Nephron (organoid): ENCODE measurements around the gene ADAMTSL3.

ENCODE experiments used
- H3K27ac Mint-ChIP-seq, 3 experiments: 2 replicates each; pipeline ENCODE4 v1.8.0; 2020; ENCODE audit warnings: mixed read lengths in 3 of 3, mild to moderate bottlenecking in 2 of 3, moderate library complexity in 1 of 3
- H3K27me3 Mint-ChIP-seq: 2 replicates; pipeline ENCODE4 v1.8.0; 2021; ENCODE audit warnings: low read depth, mild to moderate bottlenecking, moderate library complexity, mixed read lengths
- H3K36me3 Mint-ChIP-seq: 2 replicates; pipeline ENCODE4 v1.8.0; 2020; ENCODE audit warnings: low read depth, mixed read lengths
- H3K4me1 Mint-ChIP-seq: 2 replicates; pipeline ENCODE4 v1.8.0; 2020; ENCODE audit warnings: mixed read lengths
- H3K4me3 Mint-ChIP-seq, 3 experiments: 2 replicates each; pipeline ENCODE4 v1.8.0; 2020; ENCODE audit warnings: mild to moderate bottlenecking in 3 of 3, mixed read lengths in 3 of 3, moderate library complexity in 2 of 3
- H3K9me3 Mint-ChIP-seq: 2 replicates; pipeline ENCODE4 v1.8.0; 2020; ENCODE audit warnings: mixed read lengths
- TF ChIP-seq, protein P1 (sequence below), 3 experiments: fragments of 200-600 bp; sonication (generic); IDR thresholded peaks; one replicate each; pipeline ENCODE4 v1.5.0; 2021; ENCODE audit warnings: antibody characterized with exemption in 3 of 3; ENCODE audit not compliant: unreplicated experiment in 3 of 3

Gene ADAMTSL3

DNA sequence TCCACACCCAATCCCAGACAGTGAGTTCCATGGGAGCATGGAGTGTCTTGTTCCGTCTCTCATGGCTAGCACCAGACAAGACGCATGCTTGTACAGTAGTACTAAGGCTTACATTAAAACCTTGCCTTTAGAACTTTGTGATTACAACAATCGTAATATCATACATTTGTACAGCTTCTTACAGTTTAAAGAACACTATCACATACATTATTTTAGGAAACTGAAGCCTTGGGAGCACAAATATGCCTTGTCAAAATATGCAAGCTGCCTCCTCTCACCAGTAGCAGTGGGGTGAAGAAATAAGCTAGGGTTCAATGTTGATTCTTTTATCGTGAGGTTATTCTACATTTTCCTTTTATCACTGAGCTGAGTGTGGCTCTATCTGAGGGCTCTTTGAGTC is 36.8 kb downstream of the ADAMTSL3 start:
- Mint-ChIP-seq H3K4me1 (peaks cover 10% of the 10 kb centered on the region), H3K9me3 (no peaks in the 10 kb centered on the region), H3K36me3 (no peaks in the 10 kb centered on the region), H3K27me3 (no peaks in the 10 kb centered on the region), H3K27ac (no peak overlapping the region), H3K4me3 (no peak overlapping the region)
- TF ChIP-seq, protein P1, sequence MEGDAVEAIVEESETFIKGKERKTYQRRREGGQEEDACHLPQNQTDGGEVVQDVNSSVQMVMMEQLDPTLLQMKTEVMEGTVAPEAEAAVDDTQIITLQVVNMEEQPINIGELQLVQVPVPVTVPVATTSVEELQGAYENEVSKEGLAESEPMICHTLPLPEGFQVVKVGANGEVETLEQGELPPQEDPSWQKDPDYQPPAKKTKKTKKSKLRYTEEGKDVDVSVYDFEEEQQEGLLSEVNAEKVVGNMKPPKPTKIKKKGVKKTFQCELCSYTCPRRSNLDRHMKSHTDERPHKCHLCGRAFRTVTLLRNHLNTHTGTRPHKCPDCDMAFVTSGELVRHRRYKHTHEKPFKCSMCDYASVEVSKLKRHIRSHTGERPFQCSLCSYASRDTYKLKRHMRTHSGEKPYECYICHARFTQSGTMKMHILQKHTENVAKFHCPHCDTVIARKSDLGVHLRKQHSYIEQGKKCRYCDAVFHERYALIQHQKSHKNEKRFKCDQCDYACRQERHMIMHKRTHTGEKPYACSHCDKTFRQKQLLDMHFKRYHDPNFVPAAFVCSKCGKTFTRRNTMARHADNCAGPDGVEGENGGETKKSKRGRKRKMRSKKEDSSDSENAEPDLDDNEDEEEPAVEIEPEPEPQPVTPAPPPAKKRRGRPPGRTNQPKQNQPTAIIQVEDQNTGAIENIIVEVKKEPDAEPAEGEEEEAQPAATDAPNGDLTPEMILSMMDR (IDR thresholded peaks at IDR 0.05; ENCODE audit: unreplicated experiment in 3 of 3), result no peak

DNA sequence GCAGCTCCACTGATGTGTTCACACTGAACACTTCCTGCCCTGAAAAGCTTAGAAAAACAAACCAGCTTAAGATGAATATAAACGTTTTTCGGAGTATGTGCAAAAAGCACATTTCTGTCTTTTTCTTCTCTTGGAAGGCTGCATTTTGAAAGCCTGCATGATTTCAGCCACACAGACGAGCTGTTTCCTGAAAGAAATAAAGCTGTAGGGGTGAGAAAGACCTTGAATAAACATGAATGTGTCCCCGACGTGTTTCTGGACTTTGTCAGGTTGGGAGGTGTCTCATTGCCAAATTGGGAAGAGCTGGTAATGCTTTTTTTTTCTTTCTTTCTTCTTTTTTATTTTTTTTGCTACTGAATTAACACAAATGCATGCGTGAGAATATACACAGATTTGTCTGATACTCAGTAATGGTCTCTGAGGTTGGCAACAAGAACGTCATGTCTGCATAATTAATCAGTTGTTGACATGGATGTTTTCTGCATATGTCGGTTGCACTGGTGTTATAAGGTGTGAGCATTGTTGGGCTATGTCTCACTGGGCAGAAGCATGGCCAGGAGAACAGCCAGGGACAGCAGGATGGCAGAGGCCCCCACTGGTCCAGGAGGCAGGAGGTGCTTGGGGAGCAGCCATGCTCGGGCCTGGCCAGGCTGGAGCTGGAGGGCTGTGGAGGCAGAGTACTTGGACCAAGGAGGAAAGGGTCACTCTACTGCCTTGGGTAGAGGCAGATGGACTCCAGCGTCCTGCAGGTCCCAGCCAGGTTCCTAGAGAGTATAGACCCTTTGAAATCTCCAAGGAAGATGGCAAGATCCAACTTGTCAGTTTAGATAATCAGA is 39.0 kb downstream of the ADAMTSL3 start:
- TF ChIP-seq, protein P1 (IDR thresholded peaks at IDR 0.05; ENCODE audit: unreplicated experiment in 3 of 3), result no peak
- H3K27me3 Mint-ChIP-seq, result no peaks in the 10 kb centered on the region
- peaks cover 5% of the 10 kb centered on the region for H3K4me1 Mint-ChIP-seq
- no peaks in the 10 kb centered on the region for H3K9me3 Mint-ChIP-seq
- H3K36me3 Mint-ChIP-seq, result no peaks in the 10 kb centered on the region
- no peak overlapping the region for H3K27ac Mint-ChIP-seq
- H3K4me3 Mint-ChIP-seq, result no peak overlapping the region

DNA sequence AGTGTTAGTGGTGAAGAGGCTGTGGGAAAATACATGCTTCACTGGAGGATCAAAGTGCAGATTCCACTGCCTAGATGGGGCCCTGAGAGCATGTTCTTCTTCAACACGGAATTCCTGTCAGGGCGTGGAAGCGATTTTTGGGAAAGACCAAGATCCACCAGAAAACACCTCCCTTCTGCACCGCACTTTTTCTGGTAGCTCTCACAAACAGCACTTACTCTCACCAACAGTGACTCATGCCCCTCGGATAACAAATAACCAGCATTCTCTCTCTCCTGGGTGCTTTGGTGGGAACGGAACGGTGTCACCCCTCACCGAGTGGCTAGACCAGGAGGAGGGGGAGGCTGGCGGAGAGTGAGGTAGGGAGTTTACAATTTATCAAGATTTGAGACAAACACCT is 40.1 kb downstream of the ADAMTSL3 start:
- no peaks in the 10 kb centered on the region for H3K9me3 Mint-ChIP-seq
- H3K4me3 Mint-ChIP-seq, result peak overlapping the region in 1 of 3 experiments; percentile 6
- H3K4me1 Mint-ChIP-seq, result peaks cover 12% of the 10 kb centered on the region
- TF ChIP-seq, protein P1 (IDR thresholded peaks at IDR 0.05; ENCODE audit: unreplicated experiment in 3 of 3), result no peak
- no peaks in the 10 kb centered on the region for H3K27me3 Mint-ChIP-seq
- H3K36me3 Mint-ChIP-seq, result no peaks in the 10 kb centered on the region
- H3K27ac Mint-ChIP-seq, result peak overlapping the region; percentile 6 to 52 (median 37)

DNA sequence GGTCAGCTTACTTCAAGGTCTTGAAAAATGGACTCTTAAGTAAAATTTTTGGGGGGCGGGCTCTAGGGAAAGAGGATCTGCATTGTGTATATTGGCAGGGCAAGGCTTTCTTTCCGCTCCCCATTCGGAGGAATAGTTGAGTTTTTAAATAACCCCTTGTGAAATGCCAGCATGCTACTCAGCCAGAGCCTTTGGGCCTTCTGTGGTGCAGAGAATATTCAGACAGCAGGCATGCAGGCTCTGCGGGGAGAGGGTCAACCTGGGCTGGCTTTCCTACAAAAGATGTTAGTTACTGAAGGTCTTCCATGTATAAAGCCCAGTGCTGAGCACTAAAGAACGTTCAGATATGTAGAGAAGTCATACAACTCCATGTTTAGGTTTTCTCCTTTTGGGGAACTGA is 40.6 kb downstream of the ADAMTSL3 start:
- Mint-ChIP-seq H3K27me3 (no peaks in the 10 kb centered on the region), H3K27ac (peak overlapping the region; percentile 3 to 37 (median 5)), H3K9me3 (no peaks in the 10 kb centered on the region), H3K4me1 (peaks cover 12% of the 10 kb centered on the region), H3K4me3 (no peak overlapping the region), H3K36me3 (no peaks in the 10 kb centered on the region)
- TF ChIP-seq, protein P1 (IDR thresholded peaks at IDR 0.05; ENCODE audit: unreplicated experiment in 3 of 3), result no peak

DNA sequence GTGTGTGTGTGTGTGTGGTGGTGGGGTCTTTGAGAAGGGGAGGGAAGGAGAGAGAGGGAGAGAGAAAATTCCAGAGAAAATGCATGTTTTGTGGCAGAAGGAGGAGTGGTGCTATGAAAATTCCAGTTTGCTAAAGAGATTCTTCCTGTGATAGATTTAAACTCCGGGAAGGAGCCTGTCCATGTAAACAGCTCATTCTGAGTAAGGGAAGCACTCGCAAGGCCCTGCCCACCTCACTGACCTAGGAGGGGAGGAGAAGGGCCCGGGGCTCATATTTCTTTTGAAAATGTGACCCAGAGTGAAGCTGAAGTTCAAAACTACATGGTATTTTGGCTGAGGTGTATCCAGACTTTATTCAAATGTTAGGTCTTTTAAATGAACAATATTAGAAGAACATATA is 41.3 kb downstream of the ADAMTSL3 start:
- Mint-ChIP-seq H3K27me3 (no peaks in the 10 kb centered on the region), H3K27ac (peak overlapping the region in 2 of 3 experiments; percentile 3 to 5), H3K9me3 (no peaks in the 10 kb centered on the region), H3K4me1 (peaks cover 12% of the 10 kb centered on the region), H3K4me3 (no peak overlapping the region), H3K36me3 (no peaks in the 10 kb centered on the region)
- TF ChIP-seq, protein P1 (IDR thresholded peaks at IDR 0.05; ENCODE audit: unreplicated experiment in 3 of 3), result no peak
